Measurements from ENCODE around the gene UCMA.

DNA sequence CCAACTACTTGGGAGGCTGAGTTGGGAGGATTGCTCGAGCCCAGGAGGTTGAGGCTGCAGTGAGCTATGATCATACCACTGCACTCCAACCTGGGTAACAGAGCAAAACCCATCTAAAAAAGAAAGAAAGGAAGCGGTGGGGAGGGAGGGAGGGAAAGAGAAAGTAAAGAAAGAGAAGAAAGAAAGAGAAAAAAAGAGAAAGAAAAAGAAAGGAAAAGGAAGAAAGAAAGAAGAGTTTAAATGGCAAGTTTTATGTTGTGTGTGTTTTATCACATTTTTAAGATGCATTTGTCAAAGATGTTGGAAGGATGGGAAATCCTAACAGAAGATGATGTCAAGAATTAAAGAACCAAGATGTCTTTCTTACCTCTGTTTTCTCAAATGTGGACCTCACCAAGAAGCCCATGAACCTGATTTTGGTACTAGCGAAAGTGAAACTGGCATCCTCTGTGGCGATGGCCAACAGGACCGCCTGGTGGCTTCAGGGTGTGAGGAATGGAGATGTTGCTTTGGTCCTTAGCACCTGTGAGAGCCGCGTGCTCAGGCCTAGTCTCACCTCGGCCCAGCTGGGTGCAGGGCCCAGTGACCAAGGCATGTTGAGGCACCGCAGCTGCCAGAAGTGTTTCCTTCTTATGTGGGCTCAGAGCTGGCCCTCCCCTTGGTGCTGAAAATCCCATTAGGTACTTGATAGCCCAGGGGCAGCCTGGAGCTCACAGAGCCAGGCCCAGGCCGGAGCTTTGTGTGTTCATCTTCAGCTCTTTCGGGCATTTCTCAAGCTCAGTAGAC, 9.8 kb downstream of the UCMA start:
- TF ChIP-seq, protein P1, sequence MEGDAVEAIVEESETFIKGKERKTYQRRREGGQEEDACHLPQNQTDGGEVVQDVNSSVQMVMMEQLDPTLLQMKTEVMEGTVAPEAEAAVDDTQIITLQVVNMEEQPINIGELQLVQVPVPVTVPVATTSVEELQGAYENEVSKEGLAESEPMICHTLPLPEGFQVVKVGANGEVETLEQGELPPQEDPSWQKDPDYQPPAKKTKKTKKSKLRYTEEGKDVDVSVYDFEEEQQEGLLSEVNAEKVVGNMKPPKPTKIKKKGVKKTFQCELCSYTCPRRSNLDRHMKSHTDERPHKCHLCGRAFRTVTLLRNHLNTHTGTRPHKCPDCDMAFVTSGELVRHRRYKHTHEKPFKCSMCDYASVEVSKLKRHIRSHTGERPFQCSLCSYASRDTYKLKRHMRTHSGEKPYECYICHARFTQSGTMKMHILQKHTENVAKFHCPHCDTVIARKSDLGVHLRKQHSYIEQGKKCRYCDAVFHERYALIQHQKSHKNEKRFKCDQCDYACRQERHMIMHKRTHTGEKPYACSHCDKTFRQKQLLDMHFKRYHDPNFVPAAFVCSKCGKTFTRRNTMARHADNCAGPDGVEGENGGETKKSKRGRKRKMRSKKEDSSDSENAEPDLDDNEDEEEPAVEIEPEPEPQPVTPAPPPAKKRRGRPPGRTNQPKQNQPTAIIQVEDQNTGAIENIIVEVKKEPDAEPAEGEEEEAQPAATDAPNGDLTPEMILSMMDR (IDR thresholded peaks at IDR 0.05; ENCODE audit: insufficient read depth, low read depth, low read length), result no peak
- no peak for TF ChIP-seq EZH2 (IDR thresholded peaks at IDR 0.05; ENCODE audit: insufficient read depth, low read length)

Measured in astrocyte (in vitro differentiated cells and primary cell).